Heart left ventricle (tissue), 16 donors: ENCODE measurements around the gene RNF14. TPM values are rescaled to one million over a fixed set of nuclear protein-coding genes. Genes with fewer than 3 reads are reported as not detected.
A peak's percentile ranks its signal among the peaks of the same experiment; 100 is the strongest.

Source experiments
- ATAC-seq, 4 donors: fragments of 200-7000 bp; cut with Tn5 transposase; one replicate each; pipeline ENCODE4 v1.9.1; 2020 to 2022; ENCODE audit warnings: moderate library complexity in 4 of 4, mild to moderate bottlenecking in 3 of 4, moderate number of reproducible peaks in 1 of 4
- DNase-seq, 5 donors: peaks; one replicate each; pipeline ENCODE4 v3.0.0-alpha.2; 2020
- H3K27ac ChIP-seq, 12 donors: fragments of 200-600 bp; sonication (generic) in 4 of 12; one replicate each; pipeline versions ENCODE4 v1.5.0 to v1.8.0; 2016 to 2022; ENCODE audit warnings: mild to moderate bottlenecking in 2 of 12
- H3K27me3 ChIP-seq, 9 donors: fragments of 200-600 bp; sonication (generic) in 2 of 9; one replicate each; pipeline versions ENCODE4 v1.5.1 to v1.8.0; 2016 to 2022; ENCODE audit warnings: mild to moderate bottlenecking in 3 of 9
- H3K36me3 ChIP-seq, 9 donors: fragments of 200-600 bp; sonication (generic) in 2 of 9; one replicate each; pipeline versions ENCODE4 v1.5.0 to v1.8.0; 2018 to 2022; ENCODE audit warnings: mild to moderate bottlenecking in 2 of 9
- H3K4me1 ChIP-seq, 12 donors: fragments of 200-600 bp; sonication (generic) in 4 of 12; one replicate each; pipeline versions ENCODE4 v1.5.0 to v1.8.0; 2016 to 2022; ENCODE audit warnings: mild to moderate bottlenecking in 3 of 12
- H3K4me3 ChIP-seq, 12 donors: fragments of 200-600 bp; sonication (generic) in 4 of 12; one replicate each; pipeline versions ENCODE4 v1.5.0 to v1.8.0; 2017 to 2022; ENCODE audit warnings: mild to moderate bottlenecking in 9 of 12, moderate library complexity in 4 of 12
- H3K9me3 ChIP-seq, 12 donors: fragments of 200-600 bp; sonication (generic) in 4 of 12; one replicate each; pipeline versions ENCODE4 v1.5.0 to v1.8.0; 2016 to 2022; ENCODE audit warnings: mild to moderate bottlenecking in 1 of 12
- POLR2A ChIP-seq, 2 donors: fragments of 450-650 bp; IDR thresholded peaks; one replicate each; pipeline ENCODE4 v1.6.1; 2017; ENCODE audit warnings: antibody characterized with exemption in 2 of 2, mild to moderate bottlenecking in 2 of 2, moderate library complexity in 2 of 2
- WGBS, 4 donors: extraction: QIAGEN DNeasy Blood & Tissue Kit in 2 of 4; methylation state at CpG; one replicate each; pipeline versions ENCODE4 v1.1.5 to v1.1.7; 2013 to 2018; 5-methylcytosine and 5-hydroxymethylcytosine counted together
- intact Hi-C, 10 donors: fragments of 100-400 bp; cut with DNase I; formaldehyde crosslinking; loops; one replicate each; pipeline versions ENCODE4 v1.11.1 to v1.14.2; 2022
- polyA plus RNA-seq, 2 donors: library from polyadenylated mRNA; stranded (reverse); fragments of 200-250 nt; gene quantifications; one replicate each; pipeline ENCODE4 v1.2.3, GENCODE V29; 2013
- total RNA-seq, 9 donors: library from RNA; depleted of rRNA in 2 of 9; stranded (reverse); fragments of >200 nt in 2 of 9; fragmentation: NEBNext Ultra II Directional in 3 of 9; extraction: Animal tissue kit (Norgen Biotek cat#: 25700) in 3 of 9; gene quantifications; one replicate each; pipeline versions ENCODE4 v1.1.0 to v1.2.4, GENCODE V29; 2016 to 2023
- TF ChIP-seq, protein P1 (sequence below), 12 donors: fragments of 200-600 bp; sonication (generic) in 4 of 12; IDR thresholded peaks; one replicate each; pipeline versions ENCODE4 v1.5.0 to v1.8.0; 2018 to 2022; ENCODE audit warnings: antibody characterized with exemption in 12 of 12, mild to moderate bottlenecking in 5 of 12
- donor health status: ischemic (EF 13 %, LVEDD 7.1; RV severe dilation, severe dysfunction).
- donor health status: healthy with polysubstance abuse.
- donor health status: DM: no; HTN: yes; CAD: no.
- donor health status: DM: no; HTN: no; CAD: no.
- donor health status: ischemic (EF 25% LVEDD 6.9; RV normal size, moderate dysfunction).
- donor health status: ischemic (EF 25% LVEDD 5.7; RV mildly dilated, moderate dysfunction).
- donor health status: healthy.
- donor health status: DM: yes; HTN: yes; CAD: no.
- donor health status: ischemic (EF 35%, LVEDD 5.7; RV mildly dilated, moderate dysfunction).
- donor health status: nonischemic (EF 11% LVEDD 7.7; RV severe dilation, severe dysfunction).
- donor health status: DM: yes; HTN: yes; CAD: no.
- donor health status: PGD.
- donor health status: ischemic (EF 29% LVEDD 5.4; RV normal size, mild dysfunction).
- donor health status: nonischemic (EF 23%, LVEDD 6.1; RV moderate dilation, normal function).

RNF14 gene
- total and polyA plus RNA-seq, 11 donors: 21.3 to 131 (median 103) TPM

DNA sequence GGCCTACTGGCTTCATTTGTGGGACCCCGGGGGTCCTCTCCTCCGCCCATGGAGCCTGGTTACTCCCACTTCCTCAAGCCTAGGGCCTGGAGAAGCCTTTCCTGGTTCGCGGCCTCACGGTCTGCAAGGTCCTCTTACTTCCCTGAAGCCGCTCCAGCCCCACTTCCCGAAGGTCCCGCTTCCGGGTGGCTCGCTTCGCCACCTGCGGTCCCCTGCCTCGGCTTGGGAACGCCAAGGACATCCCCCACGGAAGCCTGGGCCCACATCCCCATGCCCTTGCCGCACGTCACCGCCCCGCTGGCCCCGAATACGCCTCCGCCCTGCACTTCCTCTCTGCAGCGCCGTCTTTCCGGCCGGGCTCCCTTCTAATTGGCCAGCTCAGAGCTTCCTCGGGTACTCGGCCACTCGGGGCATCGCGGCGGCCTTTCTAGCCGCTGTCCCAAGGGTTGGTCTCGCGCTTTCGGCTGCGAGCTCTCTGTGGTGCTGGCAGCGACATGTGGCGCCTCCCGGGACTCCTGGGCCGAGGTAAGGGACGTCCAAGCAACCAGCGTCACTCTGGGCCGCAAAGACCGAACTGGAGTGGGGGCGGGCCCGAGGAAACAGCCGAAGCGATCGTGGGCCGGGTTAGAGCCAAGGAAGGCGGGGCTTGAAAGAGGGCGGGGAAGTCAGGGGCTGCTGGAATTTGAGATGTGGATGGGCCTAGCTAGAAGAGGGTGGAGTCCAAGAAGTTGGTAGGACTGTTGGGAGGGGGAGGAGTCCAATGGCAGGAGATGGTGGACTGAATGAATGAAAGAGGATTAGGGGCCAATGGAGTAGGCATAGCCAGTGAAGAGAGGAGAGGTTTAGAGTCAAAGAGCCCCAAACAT lies 45.2 kb upstream of the RNF14 start, which contains the start of gene DELE1:
Gene DELE1 (plus strand): TSS at position 424 of the 866 bp plus-strand sequence. CDS start 71 bp downstream, at position 495.
- H3K9me3 ChIP-seq: no peaks in the 10 kb centered on the region
- no peaks in the 10 kb centered on the region for H3K27me3 ChIP-seq
- H3K36me3 ChIP-seq: peaks cover 0 to 43% (median 39%) of the 10 kb centered on the region in 9 donors
- intact Hi-C loops: loop anchor here in 7 of 10 donors (2.0 to 5.0 kb wide), 5 partner anchors 34 to 231 kb away; partner anchors contain the start of gene PCDH12 (in 5 of the 7)
- 0% methylated on average over 23 to 53 of the region's 53 CpGs for WGBS, 4 donors
- H3K4me3 ChIP-seq: peak within 1 kb of the TSS; percentile 19 to 90 (median 66)
- TF ChIP-seq, protein P1, sequence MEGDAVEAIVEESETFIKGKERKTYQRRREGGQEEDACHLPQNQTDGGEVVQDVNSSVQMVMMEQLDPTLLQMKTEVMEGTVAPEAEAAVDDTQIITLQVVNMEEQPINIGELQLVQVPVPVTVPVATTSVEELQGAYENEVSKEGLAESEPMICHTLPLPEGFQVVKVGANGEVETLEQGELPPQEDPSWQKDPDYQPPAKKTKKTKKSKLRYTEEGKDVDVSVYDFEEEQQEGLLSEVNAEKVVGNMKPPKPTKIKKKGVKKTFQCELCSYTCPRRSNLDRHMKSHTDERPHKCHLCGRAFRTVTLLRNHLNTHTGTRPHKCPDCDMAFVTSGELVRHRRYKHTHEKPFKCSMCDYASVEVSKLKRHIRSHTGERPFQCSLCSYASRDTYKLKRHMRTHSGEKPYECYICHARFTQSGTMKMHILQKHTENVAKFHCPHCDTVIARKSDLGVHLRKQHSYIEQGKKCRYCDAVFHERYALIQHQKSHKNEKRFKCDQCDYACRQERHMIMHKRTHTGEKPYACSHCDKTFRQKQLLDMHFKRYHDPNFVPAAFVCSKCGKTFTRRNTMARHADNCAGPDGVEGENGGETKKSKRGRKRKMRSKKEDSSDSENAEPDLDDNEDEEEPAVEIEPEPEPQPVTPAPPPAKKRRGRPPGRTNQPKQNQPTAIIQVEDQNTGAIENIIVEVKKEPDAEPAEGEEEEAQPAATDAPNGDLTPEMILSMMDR (IDR thresholded peaks at IDR 0.05): peak in 3 of 12 donors; percentile 8 to 18 (median 9)
- peak; percentile 13 to 87 for TF ChIP-seq POLR2A (IDR thresholded peaks at IDR 0.05)
- peaks cover 4 to 46% (median 24%) of the 10 kb centered on the region in 12 donors for H3K4me1 ChIP-seq
- ATAC-seq (peak; percentile 97 to 99 (median 98)), DNase-seq (peak; percentile 96 to 98 (median 97))
- peak within 1 kb of the TSS; percentile 89 to 99 (median 96) for H3K27ac ChIP-seq

DNA sequence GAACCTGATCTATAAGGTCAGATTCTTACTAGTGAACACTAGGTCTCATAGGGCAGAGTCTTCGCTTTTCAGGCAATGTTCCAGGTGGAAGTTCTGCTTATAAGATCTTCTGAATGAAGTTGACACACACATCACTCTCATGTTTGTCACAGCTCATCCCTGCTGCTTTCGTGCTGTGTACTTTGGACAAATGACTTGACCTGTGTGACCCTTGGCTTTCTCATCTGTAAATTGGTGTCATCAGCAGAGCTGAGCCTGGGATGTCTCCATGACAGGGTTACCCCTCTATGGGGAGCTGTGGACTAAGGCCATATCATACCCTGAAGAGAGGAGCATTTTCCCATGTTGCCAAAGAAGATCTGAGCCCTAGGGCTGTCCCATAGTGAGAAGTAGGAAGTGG lies 42.5 kb upstream of the RNF14 start:
- TF ChIP-seq, protein P1 (IDR thresholded peaks at IDR 0.05): no peak
- no peak for TF ChIP-seq POLR2A (IDR thresholded peaks at IDR 0.05)
- intact Hi-C loops: no loop called here
- H3K4me1 ChIP-seq: peaks cover 4 to 60% (median 28%) of the 10 kb centered on the region in 12 donors
- 68 to 79% (median 74%) methylated on average over 2 of the region's 2 CpGs for WGBS, 4 donors
- peak overlapping the region in 1 of 12 donors; percentile 70 for H3K27ac ChIP-seq
- ATAC-seq (no peak), DNase-seq (no peak)
- H3K27me3 ChIP-seq: no peaks in the 10 kb centered on the region
- no peak overlapping the region for H3K4me3 ChIP-seq
- H3K36me3 ChIP-seq: peaks cover 0 to 71% (median 67%) of the 10 kb centered on the region in 9 donors
- no peaks in the 10 kb centered on the region for H3K9me3 ChIP-seq

DNA sequence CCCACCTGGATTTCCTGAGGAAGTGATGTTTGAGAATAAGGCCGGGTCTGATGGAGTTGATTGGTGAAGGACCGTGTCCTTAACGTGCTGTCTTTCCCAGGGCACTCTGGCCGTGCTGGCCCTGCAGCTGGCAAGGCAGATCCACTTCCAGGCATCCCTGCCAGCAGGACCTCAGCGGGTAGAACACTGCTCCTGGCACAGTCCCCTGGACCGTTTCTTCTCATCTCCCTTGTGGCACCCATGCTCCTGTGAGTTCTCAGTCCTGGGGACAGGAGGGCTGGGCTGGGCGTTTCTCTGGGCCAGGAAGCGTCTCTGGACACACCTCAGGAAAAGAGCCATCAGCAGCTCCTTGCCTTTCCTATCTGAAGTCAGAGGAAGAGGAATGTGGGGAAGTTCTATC lies 40.9 kb upstream of the RNF14 start:
- WGBS, 4 donors: 56 to 69% (median 66%) methylated on average over 8 of the region's 8 CpGs
- H3K4me3 ChIP-seq: no peak overlapping the region
- no peaks in the 10 kb centered on the region for H3K9me3 ChIP-seq
- DNase-seq: peak in 3 of 5 donors; percentile 15 to 49 (median 35)
- intact Hi-C loops: no loop called here
- no peak for TF ChIP-seq POLR2A (IDR thresholded peaks at IDR 0.05)
- TF ChIP-seq, protein P1 (IDR thresholded peaks at IDR 0.05): no peak
- ATAC-seq: peak in 1 of 4 donors; percentile 12
- H3K27ac ChIP-seq: peak overlapping the region in 10 of 12 donors; percentile 14 to 77 (median 40)
- H3K4me1 ChIP-seq: peaks cover 4 to 55% (median 25%) of the 10 kb centered on the region in 12 donors
- H3K36me3 ChIP-seq: peaks cover 0 to 87% (median 83%) of the 10 kb centered on the region in 9 donors
- H3K27me3 ChIP-seq: no peaks in the 10 kb centered on the region
